HepG2 (cell line): ENCODE results near the gene HLCS. TPM values are rescaled to one million over a fixed set of nuclear protein-coding genes. Genes with fewer than 3 reads are reported as not detected.
A peak's percentile ranks its signal among the peaks of the same experiment; 100 is the strongest.

ENCODE experiments used
- ADNP ChIP-seq: sonication (generic); formaldehyde crosslinking; IDR thresholded peaks from 2 replicates; pipeline ENCODE4 v1.4.0; 2020; ENCODE audit warnings: missing genetic modification reagents
- ARHGAP35 ChIP-seq: sonication (generic); formaldehyde crosslinking; IDR thresholded peaks from 2 replicates; pipeline ENCODE4 v1.9.0; 2022; ENCODE audit warnings: mild to moderate bottlenecking, inconsistent platforms, moderate library complexity, missing genetic modification reagents, borderline replicate concordance
- ARID2 ChIP-seq: sonication (generic); formaldehyde crosslinking; IDR thresholded peaks from 2 replicates; pipeline ENCODE4 v1.8.1; 2022; ENCODE audit warnings: mild to moderate bottlenecking, missing genetic modification reagents, borderline replicate concordance
- FOXO1 ChIP-seq: sonication (generic); formaldehyde crosslinking; IDR thresholded peaks from 2 replicates; pipeline ENCODE4 v1.4.0; 2020; ENCODE audit warnings: missing genetic modification reagents
- IKZF4 ChIP-seq: sonication (generic); formaldehyde crosslinking; IDR thresholded peaks from 2 replicates; pipeline ENCODE4 v1.5.1; 2020; ENCODE audit warnings: borderline replicate concordance, mild to moderate bottlenecking, low read depth, missing genetic modification reagents; ENCODE audit errors: not compliant biosample characterization
- JDP2 ChIP-seq: sonication (generic); formaldehyde crosslinking; IDR thresholded peaks from 2 replicates; pipeline ENCODE4 v1.8.1; 2022; ENCODE audit warnings: missing genetic modification reagents, borderline replicate concordance
- KLF11 ChIP-seq: IDR thresholded peaks from 2 replicates; pipeline ENCODE4 v1.6.1; 2016; ENCODE audit warnings: missing compliant biosample characterization
- MAFK ChIP-seq, 2 experiments: IDR thresholded peaks in 1 of 2; conservative IDR thresholded peaks in 1 of 2; 2 replicates each; pipeline ENCODE4 v1.6.1; 2011; ENCODE audit warnings: improper control_type of control experiment in 2 of 2, low read length in 2 of 2
- MXD4 ChIP-seq: IDR thresholded peaks from 2 replicates; pipeline ENCODE4 v1.6.1; 2016; ENCODE audit warnings: mild to moderate bottlenecking, missing biosample characterization, missing genetic modification reagents
- NFKB2 ChIP-seq: sonication (generic); formaldehyde crosslinking; IDR thresholded peaks from 2 replicates; pipeline ENCODE4 v1.4.0; 2020; ENCODE audit warnings: missing genetic modification reagents, borderline replicate concordance
- NPAS2 ChIP-seq: sonication (generic); formaldehyde crosslinking; IDR thresholded peaks from 2 replicates; pipeline ENCODE4 v1.8.0; 2022; ENCODE audit warnings: mild to moderate bottlenecking, missing genetic modification reagents, borderline replicate concordance
- REPIN1 ChIP-seq: sonication (generic); formaldehyde crosslinking; IDR thresholded peaks from 2 replicates; pipeline ENCODE4 v1.8.0; 2022; ENCODE audit warnings: missing genetic modification reagents, low read depth, mild to moderate bottlenecking, borderline replicate concordance
- SRSF9 ChIP-seq: fragments of 200-400 bp; formaldehyde crosslinking; IDR thresholded peaks from 2 replicates; pipeline ENCODE4 v1.6.1; 2018; ENCODE audit warnings: borderline replicate concordance, mild to moderate bottlenecking, low read depth, low read length; ENCODE audit not compliant: insufficient read depth, poor library complexity, severe bottlenecking
- STAT5B ChIP-seq: sonication (generic); formaldehyde crosslinking; IDR thresholded peaks from 2 replicates; pipeline ENCODE4 v1.4.0; 2020; ENCODE audit warnings: missing genetic modification reagents
- SUZ12 ChIP-seq: fragments of 150-350 bp; IDR thresholded peaks from 2 replicates; pipeline ENCODE4 v1.6.1; 2014; ENCODE audit warnings: low read depth, low read length
- ZNF12 ChIP-seq: sonication (generic); formaldehyde crosslinking; IDR thresholded peaks from 2 replicates; pipeline ENCODE4 v1.5.0; 2020; ENCODE audit warnings: missing genetic modification reagents
- ZNF20 ChIP-seq: sonication (generic); formaldehyde crosslinking; IDR thresholded peaks from 2 replicates; pipeline ENCODE4 v1.4.0; 2020; ENCODE audit warnings: mild to moderate bottlenecking, moderate library complexity, missing genetic modification reagents
- ZNF24 ChIP-seq: fragments of 450-650 bp; IDR thresholded peaks from 2 replicates; pipeline ENCODE4 v1.6.1; 2017; ENCODE audit warnings: antibody characterized with exemption, mild to moderate bottlenecking
- ZNF549 ChIP-seq: sonication (generic); formaldehyde crosslinking; IDR thresholded peaks from 2 replicates; pipeline ENCODE4 v1.5.0; 2020; ENCODE audit warnings: missing genetic modification reagents
- ZNF747 ChIP-seq: sonication (generic); formaldehyde crosslinking; IDR thresholded peaks from 2 replicates; pipeline ENCODE4 v1.8.1; 2023; ENCODE audit warnings: missing genetic modification reagents, mild to moderate bottlenecking, borderline replicate concordance
- ZNF883 ChIP-seq: sonication (generic); formaldehyde crosslinking; IDR thresholded peaks from 2 replicates; pipeline ENCODE4 v1.5.1; 2020; ENCODE audit warnings: mild to moderate bottlenecking, missing genetic modification reagents; ENCODE audit errors: not compliant biosample characterization
- polyA plus RNA-seq, 8 experiments: library from polyadenylated mRNA; depleted of rRNA in 3 of 8; stranded (reverse) in 7 of 8; unstranded in 1 of 8; fragments of >200 nt; fragmentation: Illumina TruSeq in 4 of 8; extraction: Trizol in 4 of 8; gene quantifications; 2 replicates each; pipeline versions ENCODE4 v1.2.1 to v1.2.3, GENCODE V29; 2011 to 2016; ENCODE audit warnings: low read depth in 4 of 8, missing spikeins in 1 of 8, mixed read lengths in 1 of 8; ENCODE audit not compliant: insufficient read depth in 1 of 8
- total RNA-seq, 5 experiments: library from RNA; depleted of rRNA; stranded (reverse); fragments of >200 nt; fragmentation: Illumina TruSeq; extraction: Trizol; gene quantifications; 2 replicates each; pipeline ENCODE4 v1.2.3, GENCODE V29; 2016; ENCODE audit warnings: low read depth in 1 of 5
- TF ChIP-seq, protein P1 (sequence below): fragments of 450-650 bp; IDR thresholded peaks from 2 replicates; pipeline ENCODE4 v1.6.1; 2017
- TF ChIP-seq, protein P2 (sequence below): sonication (generic); formaldehyde crosslinking; IDR thresholded peaks from 2 replicates; pipeline ENCODE4 v1.4.0; 2020; ENCODE audit warnings: missing genetic modification reagents
- TF ChIP-seq, protein P3 (sequence below): sonication (generic); formaldehyde crosslinking; IDR thresholded peaks from 2 replicates; pipeline ENCODE4 v1.4.0; 2020; ENCODE audit warnings: missing genetic modification reagents
- TF ChIP-seq, protein P4 (sequence below): sonication (generic); formaldehyde crosslinking; IDR thresholded peaks from 2 replicates; pipeline ENCODE4 v1.5.0; 2020; ENCODE audit warnings: mild to moderate bottlenecking, low read depth, missing genetic modification reagents, borderline replicate concordance

HLCS gene
- total and polyA plus RNA-seq, 2 of the 13 experiments (the other 11 are each of a cell fraction or from before 2014, with no cell fraction given), result 7.9 to 12.3 TPM

DNA sequence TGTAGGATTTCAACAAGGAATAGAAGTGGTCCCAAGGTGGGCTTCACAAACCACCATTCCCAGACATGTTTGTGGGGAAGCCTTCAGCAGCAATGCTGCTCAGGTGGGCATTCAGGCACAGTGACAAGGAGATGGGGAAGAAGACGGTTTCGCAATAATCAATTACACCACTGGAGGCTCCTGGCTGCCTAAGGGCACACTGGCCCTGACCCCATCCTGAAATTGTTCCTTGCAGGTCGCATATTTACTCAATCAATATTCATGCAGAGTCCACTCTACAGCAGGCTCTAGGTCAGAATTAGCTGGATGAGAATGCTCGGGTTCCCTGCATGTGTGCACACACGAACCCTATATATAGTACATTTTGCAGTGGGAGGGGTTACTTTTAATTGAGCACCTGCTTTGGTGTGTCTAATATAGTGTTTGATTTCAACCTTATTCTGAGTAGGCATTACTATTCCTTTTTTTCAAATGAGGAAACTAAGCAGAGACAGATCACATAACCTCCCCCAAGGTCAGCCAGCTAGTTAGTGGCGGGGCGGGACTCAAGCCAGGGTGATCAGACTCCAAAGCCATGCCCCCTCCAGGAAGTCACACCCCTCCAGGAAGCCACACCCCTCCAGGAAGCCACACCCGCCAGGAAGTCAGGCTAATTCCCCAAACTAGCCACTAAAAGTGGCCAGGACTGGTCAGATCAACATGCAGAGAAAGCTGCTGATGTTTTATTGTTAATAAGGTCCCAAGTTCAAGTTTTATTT is 106.5 kb downstream of the HLCS start (continued):
- TF ChIP-seq SUZ12 (no peak), ZNF24 (no peak), SRSF9 (no peak), ARID2 (no peak), IKZF4 (CRISPR knock-in tag) (no peak), STAT5B (CRISPR knock-in tag) (no peak), NPAS2 (CRISPR knock-in tag) (no peak), FOXO1 (CRISPR knock-in tag) (peak; percentile 52; the same call in 1 of the 2 replicates), MXD4 (CRISPR knock-in tag) (no peak), JDP2 (CRISPR knock-in tag) (no peak), ADNP (CRISPR knock-in tag) (no peak), ZNF20 (no peak), ZNF747 (CRISPR knock-in tag) (no peak), NFKB2 (CRISPR knock-in tag) (no peak), ZNF549 (CRISPR knock-in tag) (no peak), ZNF883 (CRISPR knock-in tag) (no peak), REPIN1 (CRISPR knock-in tag) (no peak; the same call in 1 of the 2 replicates), MAFK (conservative IDR thresholded peaks at IDR 0.05 in 1 of 2, IDR thresholded peaks at IDR 0.05 in 1 of 2; ENCODE audit: low read length in 2 of 2) (no peak), ZNF12 (CRISPR knock-in tag) (no peak), KLF11 (CRISPR knock-in tag) (no peak), ARHGAP35 (CRISPR knock-in tag) (no peak)
- TF ChIP-seq, protein P1, sequence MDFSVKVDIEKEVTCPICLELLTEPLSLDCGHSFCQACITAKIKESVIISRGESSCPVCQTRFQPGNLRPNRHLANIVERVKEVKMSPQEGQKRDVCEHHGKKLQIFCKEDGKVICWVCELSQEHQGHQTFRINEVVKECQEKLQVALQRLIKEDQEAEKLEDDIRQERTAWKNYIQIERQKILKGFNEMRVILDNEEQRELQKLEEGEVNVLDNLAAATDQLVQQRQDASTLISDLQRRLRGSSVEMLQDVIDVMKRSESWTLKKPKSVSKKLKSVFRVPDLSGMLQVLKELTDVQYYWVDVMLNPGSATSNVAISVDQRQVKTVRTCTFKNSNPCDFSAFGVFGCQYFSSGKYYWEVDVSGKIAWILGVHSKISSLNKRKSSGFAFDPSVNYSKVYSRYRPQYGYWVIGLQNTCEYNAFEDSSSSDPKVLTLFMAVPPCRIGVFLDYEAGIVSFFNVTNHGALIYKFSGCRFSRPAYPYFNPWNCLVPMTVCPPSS, result no peak
- TF ChIP-seq, protein P2, sequence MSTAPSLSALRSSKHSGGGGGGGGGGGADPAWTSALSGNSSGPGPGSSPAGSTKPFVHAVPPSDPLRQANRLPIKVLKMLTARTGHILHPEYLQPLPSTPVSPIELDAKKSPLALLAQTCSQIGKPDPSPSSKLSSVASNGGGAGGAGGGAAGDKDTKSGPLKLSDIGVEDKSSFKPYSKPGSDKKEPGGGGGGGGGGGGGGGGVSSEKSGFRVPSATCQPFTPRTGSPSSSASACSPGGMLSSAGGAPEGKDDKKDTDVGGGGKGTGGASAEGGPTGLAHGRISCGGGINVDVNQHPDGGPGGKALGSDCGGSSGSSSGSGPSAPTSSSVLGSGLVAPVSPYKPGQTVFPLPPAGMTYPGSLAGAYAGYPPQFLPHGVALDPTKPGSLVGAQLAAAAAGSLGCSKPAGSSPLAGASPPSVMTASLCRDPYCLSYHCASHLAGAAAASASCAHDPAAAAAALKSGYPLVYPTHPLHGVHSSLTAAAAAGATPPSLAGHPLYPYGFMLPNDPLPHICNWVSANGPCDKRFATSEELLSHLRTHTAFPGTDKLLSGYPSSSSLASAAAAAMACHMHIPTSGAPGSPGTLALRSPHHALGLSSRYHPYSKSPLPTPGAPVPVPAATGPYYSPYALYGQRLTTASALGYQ (CRISPR knock-in tag), result no peak
- TF ChIP-seq, protein P3, sequence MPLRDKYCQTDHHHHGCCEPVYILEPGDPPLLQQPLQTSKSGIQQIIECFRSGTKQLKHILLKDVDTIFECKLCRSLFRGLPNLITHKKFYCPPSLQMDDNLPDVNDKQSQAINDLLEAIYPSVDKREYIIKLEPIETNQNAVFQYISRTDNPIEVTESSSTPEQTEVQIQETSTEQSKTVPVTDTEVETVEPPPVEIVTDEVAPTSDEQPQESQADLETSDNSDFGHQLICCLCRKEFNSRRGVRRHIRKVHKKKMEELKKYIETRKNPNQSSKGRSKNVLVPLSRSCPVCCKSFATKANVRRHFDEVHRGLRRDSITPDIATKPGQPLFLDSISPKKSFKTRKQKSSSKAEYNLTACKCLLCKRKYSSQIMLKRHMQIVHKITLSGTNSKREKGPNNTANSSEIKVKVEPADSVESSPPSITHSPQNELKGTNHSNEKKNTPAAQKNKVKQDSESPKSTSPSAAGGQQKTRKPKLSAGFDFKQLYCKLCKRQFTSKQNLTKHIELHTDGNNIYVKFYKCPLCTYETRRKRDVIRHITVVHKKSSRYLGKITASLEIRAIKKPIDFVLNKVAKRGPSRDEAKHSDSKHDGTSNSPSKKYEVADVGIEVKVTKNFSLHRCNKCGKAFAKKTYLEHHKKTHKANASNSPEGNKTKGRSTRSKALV, result no peak
- TF ChIP-seq, protein P4, sequence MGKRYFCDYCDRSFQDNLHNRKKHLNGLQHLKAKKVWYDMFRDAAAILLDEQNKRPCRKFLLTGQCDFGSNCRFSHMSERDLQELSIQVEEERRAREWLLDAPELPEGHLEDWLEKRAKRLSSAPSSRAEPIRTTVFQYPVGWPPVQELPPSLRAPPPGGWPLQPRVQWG (CRISPR knock-in tag), result no peak
